Kidney capillary endothelial cell (primary cell): ENCODE measurements around the gene MYRF.
A peak's percentile ranks its signal among the peaks of the same experiment; 100 is the strongest.

Source experiments
- DNase-seq: peaks from one replicate; pipeline ENCODE4 v3.0.0-alpha.2; 2018; ENCODE audit warnings: low spot score

Gene MYRF

DNA sequence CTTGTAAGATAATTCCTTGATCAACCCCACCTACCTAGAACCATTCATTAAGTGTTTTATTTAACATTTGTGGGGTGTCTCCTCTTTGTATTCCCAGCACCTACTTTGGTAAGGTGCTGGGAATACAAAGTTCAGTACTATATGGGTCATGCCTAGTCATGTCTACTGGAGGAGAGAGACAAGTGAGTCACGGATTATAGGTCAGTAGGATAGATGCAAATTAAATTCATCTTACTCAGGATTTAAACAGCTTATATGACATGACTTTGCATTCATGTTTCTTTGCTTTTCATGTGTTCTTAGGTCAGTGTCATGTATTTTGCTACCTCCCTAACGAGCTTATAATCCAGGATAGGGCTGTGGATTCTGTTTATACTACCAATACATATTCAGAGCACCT lies 67.7 kb downstream of the MYRF start:
- DNase-seq, result peak; percentile 47

DNA sequence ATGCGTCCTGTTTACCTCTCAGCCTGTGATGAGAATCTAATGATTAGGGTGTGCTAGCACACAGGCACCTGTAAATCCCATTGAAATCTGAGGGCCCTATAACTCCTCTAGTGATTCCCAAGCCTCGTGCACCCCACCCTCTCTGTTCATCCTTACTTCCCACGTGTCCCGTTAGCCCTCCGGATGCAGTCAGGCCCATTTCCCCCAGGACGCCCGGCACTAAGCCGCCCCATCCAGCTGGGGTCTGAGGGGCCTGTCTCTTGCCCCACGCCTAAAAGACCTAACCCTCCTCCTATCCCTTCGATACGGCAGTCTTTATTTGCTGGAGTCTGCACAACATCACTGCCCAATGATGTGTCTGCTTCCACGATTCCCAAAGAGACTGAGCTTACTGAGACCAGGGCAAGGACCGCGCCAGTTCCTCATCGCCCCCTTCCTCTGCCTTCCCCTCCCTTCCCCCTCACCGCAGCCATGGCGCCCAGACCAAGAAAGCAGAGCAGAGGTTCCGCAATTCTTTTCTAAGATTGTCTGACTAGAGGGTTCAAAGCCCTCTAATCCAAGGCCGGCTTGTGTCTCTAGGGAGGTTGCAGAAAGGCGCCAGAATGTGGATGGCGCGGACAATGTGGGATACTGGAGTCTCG lies 74.6 kb downstream of the MYRF start:
- DNase-seq, result no peak

DNA sequence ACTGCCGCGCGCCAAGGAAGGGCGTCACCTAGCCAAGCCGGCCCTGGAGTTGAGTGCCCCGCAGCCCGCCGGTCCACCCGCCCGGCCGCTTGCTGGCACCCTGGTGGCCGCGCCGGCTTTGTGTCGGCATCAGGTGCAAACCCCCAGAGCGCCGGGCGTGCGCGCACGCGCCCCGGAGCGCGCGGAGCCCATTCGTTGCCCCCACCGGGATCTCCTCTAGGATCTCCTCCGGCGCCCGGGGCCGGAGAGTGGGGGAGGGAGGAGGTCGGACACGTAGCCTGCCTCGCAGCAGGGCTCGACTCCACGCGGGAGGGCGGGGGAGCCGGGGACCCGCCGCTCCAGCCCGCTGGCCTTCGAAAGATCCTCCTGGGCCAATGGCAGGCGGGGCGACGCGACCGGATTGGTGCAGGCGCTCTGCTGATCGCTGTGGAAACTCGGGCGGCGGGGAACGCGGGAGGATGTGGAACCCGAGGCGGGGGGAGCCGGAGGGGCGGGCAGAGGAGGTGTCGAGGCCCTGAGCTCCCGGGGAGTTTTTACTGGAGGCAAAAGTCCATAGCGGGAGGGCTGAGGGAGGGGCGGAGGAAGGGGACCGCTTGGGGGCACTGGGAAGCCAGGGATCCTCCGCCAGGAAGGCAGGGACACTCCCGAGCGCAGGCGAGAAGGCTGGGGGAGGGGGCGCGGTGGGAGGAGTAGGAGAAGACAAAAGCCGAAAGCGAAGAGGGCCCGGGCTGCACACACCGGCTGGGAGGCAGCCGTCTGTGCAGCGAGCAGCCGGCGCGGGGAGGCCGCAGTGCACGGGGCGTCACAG lies 75.3 kb downstream of the MYRF start, which contains the start of gene FADS2:
TSS of gene FADS2 (plus strand) at position 730 of the 808 bp plus-strand sequence. CDS start 91 bp downstream, outside the sequence.
- peak; percentile 76 for DNase-seq

DNA sequence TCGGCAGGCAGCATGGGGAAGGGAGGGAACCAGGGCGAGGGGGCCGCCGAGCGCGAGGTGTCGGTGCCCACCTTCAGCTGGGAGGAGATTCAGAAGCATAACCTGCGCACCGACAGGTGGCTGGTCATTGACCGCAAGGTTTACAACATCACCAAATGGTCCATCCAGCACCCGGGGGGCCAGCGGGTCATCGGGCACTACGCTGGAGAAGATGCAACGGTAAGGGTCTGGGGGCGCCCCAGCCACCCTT lies 75.9 kb downstream of the MYRF start:
- DNase-seq, result no peak

DNA sequence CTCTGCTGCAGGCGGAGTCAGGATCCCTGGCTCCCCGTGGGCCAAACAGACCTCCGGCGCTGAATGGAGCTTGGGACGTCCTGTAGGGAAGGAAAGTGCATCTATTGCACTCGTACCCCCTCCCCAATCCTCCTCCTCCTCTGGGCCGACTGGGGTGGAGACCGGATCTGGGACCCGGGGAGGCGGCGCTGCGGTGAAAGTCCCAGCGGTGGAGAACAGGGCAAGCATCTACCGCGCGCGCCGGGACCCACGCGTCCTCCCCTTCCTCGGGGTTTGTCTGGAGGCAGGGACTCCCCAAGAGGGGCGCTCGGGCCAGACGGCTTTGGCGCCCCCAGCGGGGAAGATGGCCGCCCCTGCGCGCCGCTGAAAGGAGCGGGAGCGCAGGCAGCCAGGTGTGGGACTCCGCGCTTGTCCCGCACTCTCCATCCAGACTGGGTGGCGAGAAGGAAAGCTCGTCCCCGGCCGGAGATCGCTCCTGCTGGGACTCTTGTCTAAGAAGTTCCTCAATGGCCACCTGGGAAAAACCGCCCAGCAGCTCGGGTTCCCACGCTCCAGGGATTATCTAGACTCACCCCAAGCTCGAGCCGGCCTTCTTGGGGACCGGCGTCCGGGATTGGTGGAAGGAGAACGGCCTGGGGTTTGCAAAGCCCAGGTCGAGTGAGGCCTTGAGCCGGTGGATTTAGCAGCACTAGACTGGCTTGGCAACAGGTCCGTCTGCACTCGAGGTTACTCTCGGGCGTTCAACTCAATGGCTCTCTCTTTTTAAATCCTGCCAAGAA lies 76.4 kb downstream of the MYRF start:
- peak; percentile 23 for DNase-seq

DNA sequence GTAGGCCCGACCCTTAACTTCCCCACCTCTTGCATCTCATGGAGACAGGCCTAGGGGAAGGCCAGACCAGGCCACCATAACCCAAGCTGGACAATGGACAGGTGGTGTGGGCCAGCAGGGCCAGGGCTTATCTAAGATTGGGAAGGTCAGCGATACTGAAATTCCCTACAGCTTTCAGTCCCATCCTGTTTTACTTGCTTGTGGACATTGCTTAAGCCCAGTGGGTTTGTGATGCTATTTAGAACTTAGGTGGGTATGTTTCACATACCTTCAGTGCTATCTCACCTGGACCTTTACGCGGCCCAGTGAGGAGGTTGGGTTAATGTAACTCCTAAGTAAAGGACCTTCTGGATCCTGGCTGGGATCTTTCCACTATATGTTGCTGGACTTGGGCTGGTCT lies 77.4 kb downstream of the MYRF start:
- DNase-seq, result no peak

DNA sequence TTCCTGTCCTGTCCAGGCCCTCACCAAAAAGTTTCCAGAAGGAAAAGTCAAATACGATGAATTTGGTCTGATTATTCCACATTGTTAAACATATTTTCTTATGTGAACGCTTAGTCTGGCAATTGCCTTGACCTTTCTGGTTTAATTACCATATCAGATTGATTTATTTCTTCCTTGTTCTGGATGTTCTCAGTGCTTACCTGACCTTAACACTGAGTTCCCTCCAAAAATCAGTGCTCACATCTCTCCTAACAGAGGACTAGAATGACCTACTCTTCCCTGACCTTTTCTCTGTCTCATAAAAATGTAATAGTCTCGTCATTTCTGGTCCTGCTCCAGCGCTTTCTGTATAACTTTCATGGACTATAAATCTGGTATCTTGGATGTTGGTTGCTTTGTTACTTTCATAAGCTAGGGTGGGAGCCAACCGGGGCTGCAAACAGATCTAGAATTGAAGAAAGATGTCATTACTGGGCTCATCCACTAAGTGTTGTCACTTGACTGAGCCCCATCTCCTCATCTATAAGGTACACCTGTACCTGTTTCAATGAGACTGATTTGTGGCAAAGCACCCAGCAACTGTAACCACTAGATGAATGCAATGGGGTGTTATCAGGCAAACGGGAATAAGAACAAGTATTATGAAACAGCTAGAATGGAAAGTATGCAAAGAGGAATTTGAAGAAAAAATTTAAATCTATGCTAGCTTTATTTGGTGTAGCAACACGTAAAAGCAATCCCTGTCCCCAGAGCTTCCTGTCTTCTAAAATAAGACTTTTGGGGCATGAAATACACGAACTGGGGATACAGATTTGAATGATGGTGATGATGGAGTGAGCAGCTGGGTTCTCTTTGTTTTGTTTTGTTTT lies 78.0 kb downstream of the MYRF start:
- no peak for DNase-seq

DNA sequence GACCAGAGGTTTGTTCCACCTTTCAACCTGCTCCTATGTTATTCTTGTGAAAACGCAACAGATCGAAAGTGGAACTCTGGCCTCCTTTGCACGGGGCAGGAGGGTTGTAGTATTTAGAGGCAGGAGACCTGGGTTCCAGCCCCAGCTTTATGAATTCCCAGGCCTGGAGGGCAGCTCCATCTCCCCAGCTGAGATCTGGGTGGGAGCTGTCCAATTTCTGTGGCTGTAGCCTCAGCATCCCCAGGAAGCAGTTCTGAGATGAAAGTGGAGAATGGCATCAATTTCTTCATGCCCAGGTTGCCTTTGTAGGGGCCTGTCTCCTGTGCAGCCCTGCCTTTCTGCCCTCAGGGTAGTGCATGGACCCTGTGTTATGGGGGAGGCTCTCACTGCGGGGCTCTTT lies 79.8 kb downstream of the MYRF start:
- no peak for DNase-seq

DNA sequence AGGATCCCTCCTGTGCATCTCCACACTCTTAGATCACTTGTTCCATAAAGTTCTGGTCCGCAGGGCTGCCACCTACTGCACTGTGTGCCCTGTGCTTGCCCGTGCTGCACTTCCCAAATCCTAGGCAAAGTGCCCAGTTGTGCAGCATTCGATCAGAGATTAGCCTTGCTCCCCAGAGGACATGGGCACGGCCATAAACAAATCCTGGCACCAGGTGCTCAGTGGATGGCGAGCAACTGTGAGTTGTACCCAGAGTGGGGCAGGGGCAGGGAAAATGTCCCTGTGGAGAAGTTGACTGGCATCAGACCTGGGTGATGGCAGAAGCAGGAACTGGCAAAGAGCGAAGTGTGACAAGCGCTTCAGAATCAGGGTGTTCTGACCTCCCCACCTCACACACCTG lies 80.3 kb downstream of the MYRF start:
- no peak for DNase-seq

DNA sequence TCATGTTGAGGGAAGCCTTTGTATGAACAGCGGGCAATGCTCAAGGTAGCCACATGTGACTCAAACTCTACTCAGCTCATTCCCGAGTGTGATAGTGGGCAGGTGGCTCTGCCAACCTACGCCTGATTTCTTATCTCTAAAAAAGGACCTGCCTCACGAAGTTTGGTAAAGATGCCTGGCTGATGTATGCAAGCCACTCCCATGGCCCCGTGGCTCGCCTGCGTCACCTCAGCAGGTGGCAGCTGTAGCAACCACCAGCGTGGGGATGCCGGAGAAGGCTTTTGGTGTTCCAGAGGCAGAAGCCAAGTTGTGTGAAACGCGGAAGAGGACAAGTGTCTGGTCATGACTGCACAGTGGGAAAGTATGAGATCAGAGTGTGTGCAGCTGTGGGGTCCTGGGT lies 81.0 kb downstream of the MYRF start:
- no peak for DNase-seq

DNA sequence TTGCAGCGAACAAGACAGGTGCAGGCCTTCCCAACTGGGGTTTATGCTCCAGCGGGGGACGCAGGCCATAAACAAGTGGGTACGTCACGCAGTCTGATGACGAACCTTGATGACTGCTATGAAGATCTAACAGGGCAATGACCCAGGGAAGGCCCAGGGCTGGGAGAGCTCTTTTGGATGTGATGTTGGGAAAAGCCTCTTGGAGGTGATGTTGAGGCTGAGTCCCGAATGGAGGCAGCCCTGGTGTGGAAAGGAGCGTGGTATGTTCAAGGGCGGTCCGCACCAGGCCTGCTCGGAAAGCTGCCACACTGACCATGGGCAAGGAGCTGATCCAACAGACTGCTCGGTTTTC lies 81.5 kb downstream of the MYRF start:
- DNase-seq, result no peak

DNA sequence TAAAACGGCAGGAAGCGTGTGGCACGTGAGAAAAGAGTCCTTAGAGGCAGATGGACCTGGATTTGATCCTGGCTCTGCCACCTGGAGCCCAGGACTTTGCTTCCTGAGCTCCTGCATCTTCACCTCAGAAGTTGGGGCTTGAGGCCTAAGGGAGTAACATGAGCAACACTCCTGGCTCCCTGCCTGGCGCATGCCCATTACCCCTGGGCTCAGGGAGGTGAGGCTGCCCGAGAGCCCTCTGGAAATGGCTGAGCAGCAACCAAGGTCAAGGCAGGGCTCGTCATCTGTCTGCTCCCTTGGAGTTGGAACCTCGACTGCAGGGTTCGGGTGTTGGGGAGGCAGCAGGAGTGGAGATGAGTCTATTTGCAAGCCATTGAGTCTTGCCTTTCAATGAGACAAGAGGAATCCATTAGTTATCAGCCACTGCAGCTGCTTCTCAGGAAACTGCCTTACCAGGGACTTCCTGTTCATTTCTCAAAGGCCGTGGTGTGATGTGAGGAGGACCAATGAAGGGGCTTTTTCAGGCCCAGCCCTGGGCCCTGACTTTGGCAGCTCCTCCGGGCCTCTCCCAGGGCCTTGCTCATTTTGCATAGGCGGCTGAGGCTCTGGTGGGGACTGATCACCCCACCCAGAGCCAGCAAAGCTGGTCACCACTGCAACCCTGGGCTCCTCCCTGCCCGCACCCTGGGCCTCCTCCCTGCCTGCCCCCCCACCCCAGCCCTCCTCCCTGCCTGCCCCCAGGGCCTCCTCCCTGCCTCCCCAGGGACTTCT lies 82.0 kb downstream of the MYRF start:
- DNase-seq, result peak; percentile 88

DNA sequence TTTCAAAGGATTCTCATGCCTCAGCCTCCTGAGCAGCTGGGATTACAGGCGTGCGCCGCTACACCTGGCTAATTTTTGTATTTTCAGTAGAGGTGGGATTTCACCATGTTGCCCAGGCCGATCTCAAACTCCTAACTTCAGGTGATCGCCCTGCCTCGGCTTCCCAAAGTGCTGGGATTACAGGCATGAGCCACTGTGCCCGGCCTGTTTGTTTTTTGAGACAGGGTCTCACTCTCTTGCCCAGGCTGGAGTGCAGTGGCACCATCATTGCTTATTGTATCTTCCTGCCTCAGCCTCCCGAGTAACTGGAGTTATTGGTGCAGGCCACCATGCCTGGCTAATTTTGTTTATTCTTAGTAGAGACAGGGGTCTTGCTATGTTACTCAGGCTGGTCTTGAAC lies 83.8 kb downstream of the MYRF start:
- DNase-seq, result no peak

DNA sequence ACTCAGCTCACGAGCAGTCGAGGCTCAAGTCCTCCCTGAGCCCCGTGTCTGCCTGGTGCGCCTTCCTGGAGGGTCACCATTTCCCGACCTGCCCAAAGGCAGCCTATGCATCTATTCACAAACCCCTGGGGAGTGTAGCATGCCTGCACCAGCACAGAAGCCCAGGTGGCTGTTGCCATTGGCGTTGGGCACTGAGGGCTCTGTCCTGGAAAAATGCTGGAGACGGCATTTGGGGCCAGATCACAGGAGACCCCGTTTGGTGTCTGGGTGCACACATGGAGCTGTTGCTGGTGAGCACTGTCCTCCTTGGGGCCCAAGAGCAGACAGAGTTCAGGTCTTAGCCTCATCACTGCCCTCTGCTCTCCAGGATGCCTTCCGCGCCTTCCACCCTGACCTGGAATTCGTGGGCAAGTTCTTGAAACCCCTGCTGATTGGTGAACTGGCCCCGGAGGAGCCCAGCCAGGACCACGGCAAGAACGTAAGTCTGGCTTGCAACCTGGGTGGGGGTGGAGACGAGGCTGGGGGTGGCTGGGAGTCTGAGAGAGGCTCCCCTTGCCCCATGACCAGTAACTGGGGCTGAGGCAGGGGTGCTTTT lies 85.1 kb downstream of the MYRF start:
- DNase-seq, result no peak
